Panc1 (cell line): Measurements from ENCODE around the gene FBXL4.

ENCODE experiments used
- POLR2AphosphoS5 ChIP-seq: IDR thresholded peaks from 2 replicates; pipeline ENCODE4 v1.6.1; 2012; ENCODE audit warnings: mild to moderate bottlenecking, low read depth, low read length, moderate library complexity
- REST ChIP-seq, 2 experiments: IDR thresholded peaks; 2 replicates each; pipeline ENCODE4 v1.6.1; 2011 to 2012; ENCODE audit warnings: low read depth in 2 of 2, control low read depth in 1 of 2, low read length in 1 of 2, mild to moderate bottlenecking in 1 of 2, moderate library complexity in 1 of 2; ENCODE audit not compliant: insufficient read depth in 1 of 2
- SIN3A ChIP-seq: IDR thresholded peaks from 2 replicates; pipeline ENCODE4 v1.6.1; 2012; ENCODE audit warnings: low read depth, mild to moderate bottlenecking, low read length, moderate library complexity, borderline replicate concordance; ENCODE audit not compliant: insufficient read depth
- TF ChIP-seq, protein P1 (sequence below): fragments of 450-650 bp; IDR thresholded peaks from 2 replicates; pipeline ENCODE4 v1.5.1; 2017; ENCODE audit warnings: mild to moderate bottlenecking

GRCh38 chr6:98864497-98864896 is 83.2 kb downstream of the FBXL4 start:
- TF ChIP-seq, protein P1, sequence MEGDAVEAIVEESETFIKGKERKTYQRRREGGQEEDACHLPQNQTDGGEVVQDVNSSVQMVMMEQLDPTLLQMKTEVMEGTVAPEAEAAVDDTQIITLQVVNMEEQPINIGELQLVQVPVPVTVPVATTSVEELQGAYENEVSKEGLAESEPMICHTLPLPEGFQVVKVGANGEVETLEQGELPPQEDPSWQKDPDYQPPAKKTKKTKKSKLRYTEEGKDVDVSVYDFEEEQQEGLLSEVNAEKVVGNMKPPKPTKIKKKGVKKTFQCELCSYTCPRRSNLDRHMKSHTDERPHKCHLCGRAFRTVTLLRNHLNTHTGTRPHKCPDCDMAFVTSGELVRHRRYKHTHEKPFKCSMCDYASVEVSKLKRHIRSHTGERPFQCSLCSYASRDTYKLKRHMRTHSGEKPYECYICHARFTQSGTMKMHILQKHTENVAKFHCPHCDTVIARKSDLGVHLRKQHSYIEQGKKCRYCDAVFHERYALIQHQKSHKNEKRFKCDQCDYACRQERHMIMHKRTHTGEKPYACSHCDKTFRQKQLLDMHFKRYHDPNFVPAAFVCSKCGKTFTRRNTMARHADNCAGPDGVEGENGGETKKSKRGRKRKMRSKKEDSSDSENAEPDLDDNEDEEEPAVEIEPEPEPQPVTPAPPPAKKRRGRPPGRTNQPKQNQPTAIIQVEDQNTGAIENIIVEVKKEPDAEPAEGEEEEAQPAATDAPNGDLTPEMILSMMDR = no peak
- no peak for TF ChIP-seq SIN3A
- TF ChIP-seq POLR2AphosphoS5 = no peak
- TF ChIP-seq REST (IDR thresholded peaks at IDR 0.05; ENCODE audit: insufficient read depth in 1 of 2, low read depth in 2 of 2, low read length in 1 of 2) = no peak
